Psoas muscle (tissue), 8 donors: ENCODE results near the gene KDM2A. TPM values are rescaled to one million over a fixed set of nuclear protein-coding genes. Genes with fewer than 3 reads are reported as not detected.

Experiments
- ATAC-seq, 4 donors: fragments of 200-7000 bp; cut with Tn5 transposase; one replicate each; pipeline ENCODE4 v1.9.1; 2020; ENCODE audit warnings: moderate library complexity in 3 of 4, mild to moderate bottlenecking in 2 of 4
- DNase-seq, 2 donors: peaks; one replicate each; pipeline ENCODE4 v3.0.0-alpha.2; 2020
- H3K27ac ChIP-seq: fragments of 200-600 bp; one replicate; pipeline ENCODE4 v1.8.0; 2022
- H3K27me3 ChIP-seq, 3 donors: fragments of 200-600 bp in 1 of 3; one replicate each; pipeline versions ENCODE4 v1.6.1 to v1.8.0; 2013 to 2022; ENCODE audit warnings: low read length in 2 of 3, mild to moderate bottlenecking in 2 of 3, moderate library complexity in 1 of 3; ENCODE audit not compliant: insufficient read depth in 3 of 3
- H3K36me3 ChIP-seq, 2 donors: fragments of 200-600 bp in 1 of 2; one replicate each; pipeline versions ENCODE4 v1.6.1 to v1.8.0; 2013 to 2022; ENCODE audit warnings: low read depth in 1 of 2, mild to moderate bottlenecking in 1 of 2, moderate library complexity in 1 of 2; ENCODE audit not compliant: insufficient read depth in 1 of 2
- H3K4me1 ChIP-seq: fragments of 200-600 bp; one replicate; pipeline ENCODE4 v1.8.0; 2022
- H3K4me3 ChIP-seq: fragments of 200-600 bp; one replicate; pipeline ENCODE4 v1.8.0; 2022; ENCODE audit warnings: mild to moderate bottlenecking
- H3K9me3 ChIP-seq: fragments of 200-600 bp; one replicate; pipeline ENCODE4 v1.8.0; 2022
- CTCF ChIP-seq: fragments of 200-600 bp; IDR thresholded peaks from one replicate; pipeline ENCODE4 v1.8.0; 2022; ENCODE audit warnings: antibody characterized with exemption
- WGBS, 3 donors: extraction: QIAGEN DNeasy Blood & Tissue Kit; methylation state at CpG; one replicate each; pipeline versions ENCODE4 v1.1.6 to v1.1.7; 2013; 5-methylcytosine and 5-hydroxymethylcytosine counted together
- intact Hi-C, 2 donors: fragments of 100-400 bp; cut with DNase I; formaldehyde crosslinking; loops; one replicate each; pipeline versions ENCODE4 v1.11.0 to v1.14.2; 2022
- polyA plus RNA-seq, 3 donors: library from polyadenylated mRNA; stranded (reverse); fragments of 200-250 nt; gene quantifications; one replicate each; pipeline ENCODE4 v1.2.3, GENCODE V29; 2013
- total RNA-seq, 4 donors: library from RNA; stranded (reverse); fragmentation: NEBNext Ultra II Directional in 2 of 4; extraction: Animal tissue kit (Norgen Biotek cat#: 25700) in 2 of 4; gene quantifications; one replicate each; pipeline versions ENCODE4 v1.2.1 to v1.2.4, GENCODE V29; 2021 to 2023
- donor health status: healthy with polysubstance abuse.
- donor health status: DM: no; HTN: no; CAD: no; lungs with moderate emphysema.
- donor health status: Bipolar disorder and iron deficiency.
- donor health status: healthy.
- donor health status: DM: yes; HTN: yes; CAD: no.
- donor health status: DM: no; HTN: no; CAD: no.
- donor health status: DM: no; HTN: no; CAD: no.
- donor health status: DM: yes; HTN: yes; CAD: no.

KDM2A gene
- total and polyA plus RNA-seq, 7 donors: 26.6 to 67.9 (median 52.4) TPM

- no peaks in the 10 kb centered on the region for H3K9me3 ChIP-seq
- no peak overlapping the region for H3K27ac ChIP-seq
- intact Hi-C loops: loop anchor here in 1 of 2 donors (5.0 kb wide), 1 partner anchor 34 kb away; no protein-coding TSS in a partner anchor
- H3K4me3 ChIP-seq: no peak overlapping the region
- no peaks in the 10 kb centered on the region for H3K4me1 ChIP-seq
- ATAC-seq (no peak), DNase-seq (no peak)
- no peaks in the 10 kb centered on the region for H3K27me3 ChIP-seq
- WGBS, 3 donors: 91 to 100% (median 92%) methylated on average over 1 of the region's 1 CpG
- peaks cover 0 to 38% of the 10 kb centered on the region in 2 donors for H3K36me3 ChIP-seq
- TF ChIP-seq CTCF: no peak
Observed at GRCh38 chr11:67178421-67178820, 59.4 kb downstream of the KDM2A start.

- intact Hi-C loops: loop anchor here in 1 of 2 donors (5.0 kb wide), 1 partner anchor 33 kb away; no protein-coding TSS in a partner anchor
- Histone ChIP-seq H3K27me3 (no peaks in the 10 kb centered on the region), H3K27ac (no peak overlapping the region), H3K4me1 (no peaks in the 10 kb centered on the region), H3K4me3 (no peak overlapping the region), H3K36me3 (peaks cover 0 to 42% of the 10 kb centered on the region in 2 donors), H3K9me3 (no peaks in the 10 kb centered on the region)
- WGBS, 3 donors: 84 to 89% (median 88%) methylated on average over 4 of the region's 4 CpGs
- DNase-seq (no peak), ATAC-seq (no peak)
- no peak for TF ChIP-seq CTCF
Observed at GRCh38 chr11:67178878-67179277, 59.8 kb downstream of the KDM2A start.

DNA sequence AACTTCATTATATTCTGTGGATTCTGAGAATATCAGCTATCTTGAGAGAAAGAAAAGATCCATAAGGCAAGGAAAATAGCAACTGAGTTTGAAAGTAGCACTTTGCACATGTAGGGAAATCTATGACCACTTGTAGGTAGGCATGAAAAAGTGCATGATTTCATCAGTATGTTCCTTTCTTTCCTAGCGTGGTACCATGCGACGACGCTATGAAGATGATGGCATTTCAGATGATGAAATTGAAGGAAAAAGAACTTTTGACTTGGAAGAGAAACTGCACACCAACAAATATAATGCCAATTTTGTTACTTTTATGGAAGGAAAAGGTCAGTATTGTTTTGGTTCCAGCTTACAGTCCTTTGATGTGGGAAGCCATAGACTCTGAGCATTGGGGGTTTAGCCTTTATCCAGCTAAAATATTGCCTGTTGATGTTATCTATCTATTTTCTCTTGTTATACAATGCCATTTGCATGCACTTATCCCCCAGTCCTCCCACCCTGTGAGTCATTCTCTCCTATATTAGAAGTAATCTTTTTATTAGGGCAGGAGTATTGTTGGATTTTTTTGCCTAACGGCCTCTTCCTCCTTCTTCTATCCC, 60.9 kb downstream of the KDM2A start:
- 91 to 95% (median 91%) methylated on average over 5 of the region's 5 CpGs for WGBS, 3 donors

GRCh38 chr11:67194096-67194495, 75.0 kb downstream of the KDM2A start:
- no peak for TF ChIP-seq CTCF
- Histone ChIP-seq H3K9me3 (no peaks in the 10 kb centered on the region), H3K27ac (no peak overlapping the region), H3K4me1 (no peaks in the 10 kb centered on the region), H3K36me3 (peaks cover 3 to 67% of the 10 kb centered on the region in 2 donors), H3K27me3 (no peaks in the 10 kb centered on the region), H3K4me3 (no peak overlapping the region)
- 86 to 93% (median 92%) methylated on average over 2 of the region's 2 CpGs for WGBS, 3 donors
- intact Hi-C loops: no loop called here
- no peak for ATAC-seq
- DNase-seq: no peak

More for the DNA sequence above, 60.9 kb downstream of the KDM2A start:
- Histone ChIP-seq H3K4me3 (no peak overlapping the region), H3K27ac (no peak overlapping the region), H3K4me1 (no peaks in the 10 kb centered on the region), H3K9me3 (no peaks in the 10 kb centered on the region), H3K27me3 (no peaks in the 10 kb centered on the region), H3K36me3 (peaks cover 0 to 54% of the 10 kb centered on the region in 2 donors)
- intact Hi-C loops: loop anchor here in 1 of 2 donors (5.0 kb wide), 1 partner anchor 32 kb away; no protein-coding TSS in a partner anchor
- ATAC-seq: no peak
- TF ChIP-seq CTCF: no peak
- no peak for DNase-seq
